MCF 10A (cell line): Measurements from ENCODE around the gene DUSP8. TPM values are rescaled to one million over a fixed set of nuclear protein-coding genes. Genes with fewer than 3 reads are reported as not detected.
"Not testable (repeated sequence)": the region's sequence is repeated elsewhere in the genome, so short reads cannot be mapped to it uniquely, and the experiment has no call there.

Experiments
- BruUV-seq: library from RNA; stranded (reverse); fragments of 400-500 nt; replicated peaks from 2 replicates; lab custom pipeline; 2021; lab: Mats Ljungman, UMichigan
- CTCF ChIA-PET: fragments of 300-600 bp; sonication (Branson Sonifier 250); formaldehyde crosslinking; extraction: SDS; loops from one replicate; lab custom pipeline; 2021; ENCODE audit warnings: antibody characterized with exemption, inconsistent platforms; lab: Yijun Ruan, JAX
- POLR2A ChIA-PET: fragments of 300-600, 350-650 bp; sonication (Branson Sonifier 250); formaldehyde crosslinking; extraction: SDS; loops from one replicate; lab custom pipeline; 2020; ENCODE audit warnings: antibody characterized with exemption, inconsistent platforms; lab: Yijun Ruan, JAX
- DNase-seq: peaks from one replicate; pipeline ENCODE4 v3.0.0-alpha.2; 2018; ENCODE audit not compliant: unreplicated experiment
- H3K27ac Mint-ChIP-seq: one replicate; pipeline ENCODE4 v1.8.0; 2022; ENCODE audit warnings: mild to moderate bottlenecking, low read depth, mixed read lengths; ENCODE audit not compliant: unreplicated experiment
- H3K27me3 Mint-ChIP-seq: one replicate; pipeline ENCODE4 v1.8.0; 2022; ENCODE audit warnings: mixed read lengths; ENCODE audit not compliant: insufficient read depth, unreplicated experiment
- H3K36me3 Mint-ChIP-seq: one replicate; pipeline ENCODE4 v1.8.0; 2022; ENCODE audit warnings: mild to moderate bottlenecking, moderate library complexity, mixed read lengths; ENCODE audit not compliant: insufficient read depth, unreplicated experiment
- H3K4me1 Mint-ChIP-seq: one replicate; pipeline ENCODE4 v1.8.0; 2022; ENCODE audit warnings: mixed read lengths; ENCODE audit not compliant: insufficient read depth, unreplicated experiment
- H3K4me3 Mint-ChIP-seq: one replicate; pipeline ENCODE4 v1.8.0; 2022; ENCODE audit warnings: mild to moderate bottlenecking, moderate library complexity, mixed read lengths; ENCODE audit not compliant: unreplicated experiment
- H3K9me3 Mint-ChIP-seq: one replicate; pipeline ENCODE4 v1.8.0; 2022; ENCODE audit warnings: mixed read lengths; ENCODE audit not compliant: unreplicated experiment
- intact Hi-C: fragments of 100-400 bp; cut with micrococcal nuclease; formaldehyde crosslinking; loops from 2 replicates; pipeline ENCODE4 v1.14.1; 2022
- total RNA-seq: library from RNA; stranded (reverse); gene quantifications from 2 replicates; pipeline ENCODE4 v1.2.3, GENCODE V29; 2022
- TF ChIP-seq, protein P1 (sequence below): fragments of 200-600 bp; IDR thresholded peaks from one replicate; pipeline ENCODE4 v1.8.0; 2022; ENCODE audit warnings: antibody characterized with exemption, mild to moderate bottlenecking; ENCODE audit not compliant: unreplicated experiment

DUSP8 gene
- total RNA-seq, 1 experiment from 2014 or later, result 17.6 TPM

DNA sequence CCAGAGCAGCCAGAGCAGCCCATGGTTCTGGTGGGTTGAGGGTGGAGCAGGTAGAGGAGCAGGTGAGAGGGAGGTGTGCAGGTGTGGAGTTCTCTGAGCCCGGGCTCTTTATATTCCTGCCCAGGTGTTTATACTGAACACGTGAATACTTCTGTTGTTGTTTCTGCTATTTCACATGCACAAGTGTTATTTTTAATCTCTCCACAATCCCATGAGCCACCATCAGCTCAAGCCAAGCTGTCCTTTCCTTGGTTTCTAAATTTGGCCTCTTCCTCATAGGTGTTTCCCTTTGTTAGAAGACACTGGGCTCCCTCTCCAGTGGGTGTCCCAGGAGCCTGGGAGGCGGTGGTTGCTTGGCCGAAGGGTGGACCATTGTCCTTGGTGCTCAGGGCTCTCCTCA, 36.3 kb upstream of the DUSP8 start, which contains the start of gene KRTAP5-3:
KRTAP5-3 (minus strand) TSS at position 101 of the 400 bp plus-strand sequence; CDS start at position 23, 78 bp downstream.
- BruUV-seq, result no TSS peak
- POLR2A ChIA-PET, result no interaction called here
- H3K4me3 Mint-ChIP-seq, result no peak within 1 kb of the TSS
- DNase-seq, result no peak
- H3K27ac Mint-ChIP-seq, result no peak within 1 kb of the TSS
- peaks cover 44% of the 10 kb centered on the region for H3K27me3 Mint-ChIP-seq
- CTCF ChIA-PET, result interaction anchor here (1.1 to 1.2 kb wide), 2 partner anchors 13 to 46 kb away, joined by 3 to 4 read pairs; no protein-coding TSS in a partner anchor
- no peaks in the 10 kb centered on the region for H3K9me3 Mint-ChIP-seq
- intact Hi-C loops, result no loop called here
- no peaks in the 10 kb centered on the region for H3K4me1 Mint-ChIP-seq
- TF ChIP-seq, protein P1, sequence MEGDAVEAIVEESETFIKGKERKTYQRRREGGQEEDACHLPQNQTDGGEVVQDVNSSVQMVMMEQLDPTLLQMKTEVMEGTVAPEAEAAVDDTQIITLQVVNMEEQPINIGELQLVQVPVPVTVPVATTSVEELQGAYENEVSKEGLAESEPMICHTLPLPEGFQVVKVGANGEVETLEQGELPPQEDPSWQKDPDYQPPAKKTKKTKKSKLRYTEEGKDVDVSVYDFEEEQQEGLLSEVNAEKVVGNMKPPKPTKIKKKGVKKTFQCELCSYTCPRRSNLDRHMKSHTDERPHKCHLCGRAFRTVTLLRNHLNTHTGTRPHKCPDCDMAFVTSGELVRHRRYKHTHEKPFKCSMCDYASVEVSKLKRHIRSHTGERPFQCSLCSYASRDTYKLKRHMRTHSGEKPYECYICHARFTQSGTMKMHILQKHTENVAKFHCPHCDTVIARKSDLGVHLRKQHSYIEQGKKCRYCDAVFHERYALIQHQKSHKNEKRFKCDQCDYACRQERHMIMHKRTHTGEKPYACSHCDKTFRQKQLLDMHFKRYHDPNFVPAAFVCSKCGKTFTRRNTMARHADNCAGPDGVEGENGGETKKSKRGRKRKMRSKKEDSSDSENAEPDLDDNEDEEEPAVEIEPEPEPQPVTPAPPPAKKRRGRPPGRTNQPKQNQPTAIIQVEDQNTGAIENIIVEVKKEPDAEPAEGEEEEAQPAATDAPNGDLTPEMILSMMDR, result no peak
- H3K36me3 Mint-ChIP-seq, result peaks cover 6% of the 10 kb centered on the region

DNA sequence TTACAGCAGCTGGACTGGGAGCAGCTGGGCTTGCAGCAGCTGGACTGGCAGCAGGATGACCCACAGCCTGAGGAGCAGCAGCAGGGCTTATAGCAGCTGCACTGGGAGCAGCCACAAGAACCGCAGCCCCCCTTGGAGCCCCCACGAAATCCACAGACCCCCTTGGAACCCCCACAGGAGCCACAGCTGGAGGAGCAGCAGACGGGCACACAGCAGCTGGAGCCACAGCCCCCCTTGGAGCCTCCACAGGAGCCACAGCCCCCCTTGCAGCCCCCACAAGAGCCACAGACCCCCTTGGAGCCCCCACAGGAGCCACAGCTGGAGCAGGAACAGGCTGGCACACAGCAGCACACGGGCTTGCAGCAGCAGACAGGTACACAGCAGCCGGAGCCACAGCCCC, 35.8 kb upstream of the DUSP8 start:
- intact Hi-C loops, result not testable (repeated sequence)

DNA sequence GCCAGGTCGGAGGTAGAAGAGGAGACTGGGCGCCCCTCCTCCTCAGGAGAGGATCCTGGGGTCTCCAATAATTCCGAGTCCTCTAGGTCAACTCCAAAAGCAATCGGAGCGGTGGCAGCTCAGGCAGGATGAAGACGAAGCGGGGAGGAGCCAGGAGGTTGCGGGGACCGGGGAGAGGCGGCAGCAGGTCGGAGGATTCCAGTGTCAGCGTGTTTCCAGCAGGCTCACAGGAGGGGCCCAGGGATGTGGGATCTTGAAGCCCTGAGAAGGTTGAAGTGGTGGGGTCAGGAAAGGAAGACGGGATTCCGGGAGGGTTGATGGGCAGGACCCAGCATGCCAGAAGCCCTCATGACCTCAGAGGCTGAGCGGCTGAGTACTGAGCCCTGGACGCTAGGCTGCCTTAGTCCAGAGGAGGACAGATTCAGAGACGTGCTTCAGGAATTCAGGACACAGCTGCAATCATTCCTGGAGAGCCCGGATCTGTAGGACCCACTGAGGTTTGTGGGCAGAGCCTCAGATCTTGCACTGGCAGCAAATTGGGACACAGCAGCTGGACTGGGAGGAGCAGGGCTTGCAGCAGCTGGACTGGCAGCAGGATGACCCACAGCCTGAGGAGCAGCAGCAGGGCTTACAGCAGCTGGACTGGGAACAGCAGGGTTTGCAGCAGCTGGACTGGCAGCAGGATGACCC, 35.2 kb upstream of the DUSP8 start:
- H3K4me3 Mint-ChIP-seq, DNase-seq, H3K9me3 Mint-ChIP-seq, POLR2A ChIA-PET, BruUV-seq, H3K36me3 Mint-ChIP-seq, intact Hi-C loops, H3K27ac Mint-ChIP-seq, H3K4me1 Mint-ChIP-seq: not testable (repeated sequence)
- CTCF ChIA-PET, result interaction anchor here (1.2 kb wide), 1 partner anchor 12 kb away, joined by 3 read pairs; no protein-coding TSS in a partner anchor
- H3K27me3 Mint-ChIP-seq, result peaks cover 54% of the 10 kb centered on the region

More for the DNA sequence above, 35.8 kb upstream of the DUSP8 start:
- BruUV-seq, H3K36me3 Mint-ChIP-seq, H3K9me3 Mint-ChIP-seq, H3K4me1 Mint-ChIP-seq, H3K4me3 Mint-ChIP-seq, DNase-seq, H3K27ac Mint-ChIP-seq, POLR2A ChIA-PET: not testable (repeated sequence)
- H3K27me3 Mint-ChIP-seq, result peaks cover 48% of the 10 kb centered on the region
- CTCF ChIA-PET, result interaction anchor here (1.2 kb wide), 1 partner anchor 13 kb away, joined by 3 read pairs; no protein-coding TSS in a partner anchor

DNA sequence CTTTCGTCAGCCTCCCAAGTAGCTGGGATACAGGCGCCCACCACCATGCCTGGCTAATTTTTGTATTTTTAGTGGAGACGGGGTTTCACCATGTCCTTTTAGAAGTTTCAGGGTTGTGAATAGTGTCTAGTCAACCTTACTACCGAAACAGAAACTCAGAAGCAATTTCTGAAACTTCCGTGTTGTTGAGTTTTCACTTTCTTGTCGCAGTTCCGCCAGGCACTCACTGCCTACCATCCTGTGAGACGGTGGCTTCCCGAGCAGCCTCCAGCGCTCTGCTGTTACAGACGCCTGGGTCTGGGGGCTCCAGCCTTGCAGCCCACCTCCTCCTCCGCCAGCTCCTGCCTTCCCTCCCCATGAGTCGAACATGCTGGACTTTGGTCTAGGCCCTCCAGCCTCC, 33.9 kb upstream of the DUSP8 start:
- DNase-seq, H3K4me3 Mint-ChIP-seq, BruUV-seq, POLR2A ChIA-PET, intact Hi-C loops, H3K36me3 Mint-ChIP-seq, H3K9me3 Mint-ChIP-seq, H3K4me1 Mint-ChIP-seq, H3K27ac Mint-ChIP-seq: not testable (repeated sequence)
- H3K27me3 Mint-ChIP-seq, result peaks cover 67% of the 10 kb centered on the region
- CTCF ChIA-PET, result interaction anchor here (1.4 kb wide), 1 partner anchor 11 kb away, joined by 9 read pairs; no protein-coding TSS in a partner anchor

DNA sequence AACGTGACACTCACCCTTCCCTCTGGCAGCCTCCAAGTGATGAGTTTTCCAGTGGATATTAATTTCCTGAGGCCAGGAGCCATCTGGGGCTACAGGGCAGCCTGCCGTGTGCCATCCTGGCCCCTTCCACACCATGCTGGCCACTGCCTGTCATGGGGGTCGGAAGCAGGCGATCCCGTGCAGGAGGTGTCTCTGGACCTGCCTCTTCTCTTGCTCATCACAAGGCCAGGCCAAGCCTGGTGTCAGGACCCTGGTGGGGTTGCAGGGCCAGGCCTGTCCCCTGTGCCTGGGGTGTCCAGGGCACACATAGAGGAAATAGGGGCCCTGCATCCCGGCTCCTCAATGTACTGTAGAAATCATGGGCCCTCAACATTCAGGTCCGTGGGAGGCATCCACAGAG, 32.6 kb upstream of the DUSP8 start:
- TF ChIP-seq, protein P1, result no peak
- Mint-ChIP-seq H3K4me1 (no peaks in the 10 kb centered on the region), H3K36me3 (no peaks in the 10 kb centered on the region), H3K27me3 (peaks cover 68% of the 10 kb centered on the region), H3K27ac (no peak overlapping the region), H3K9me3 (no peaks in the 10 kb centered on the region), H3K4me3 (no peak overlapping the region)
- intact Hi-C loops, result no loop called here
- no TSS peak for BruUV-seq
- ChIA-PET CTCF (interaction anchor here (1.4 kb wide), 1 partner anchor 10 kb away, joined by 9 read pairs; no protein-coding TSS in a partner anchor), POLR2A (no interaction called here)
- DNase-seq, result no peak
